ENCODE results near the gene MGMT.

MGMT gene

DNA sequence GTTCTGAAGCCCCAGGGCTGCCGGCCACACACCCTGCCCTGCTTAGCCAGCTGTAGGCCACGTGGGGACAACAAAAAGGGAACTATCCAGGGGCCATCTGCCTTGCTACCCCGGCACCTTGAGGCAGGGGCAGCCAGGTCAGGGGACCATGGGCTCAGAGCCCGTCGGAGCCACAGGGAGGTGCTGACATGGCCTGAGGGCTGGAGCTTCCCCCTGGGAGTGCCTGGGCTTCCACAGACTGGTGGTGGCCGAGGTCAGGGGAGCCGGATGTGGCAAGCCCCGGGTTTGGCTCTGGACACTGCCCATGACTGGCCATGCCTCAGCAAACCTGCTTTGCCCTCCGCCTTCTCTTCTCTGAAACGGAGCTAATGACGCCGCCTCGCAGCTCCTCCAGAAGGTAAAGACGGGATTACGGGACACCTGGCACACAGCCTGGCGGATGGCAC is 318.5 kb downstream of the MGMT start:
- DNase-seq (ENCODE audit: low read depth, low spot score), result no peak
- no peak overlapping the region for H3K4me3 ChIP-seq (ENCODE audit: low read length)

- no peak overlapping the region for H3K4me3 ChIP-seq (ENCODE audit: low read length)
- no peak for DNase-seq (ENCODE audit: low read depth, low spot score)
Measured at GRCh38 chr10:129786216-129786615, 319.2 kb downstream of the MGMT start.

GRCh38 chr10:129787557-129787956 is 320.5 kb downstream of the MGMT start:
- no peak for DNase-seq (ENCODE audit: low read depth, low spot score)

GRCh38 chr10:129788215-129788614 is 321.2 kb downstream of the MGMT start:
- DNase-seq (ENCODE audit: low read depth, low spot score), result no peak
- no peak overlapping the region for H3K4me3 ChIP-seq (ENCODE audit: low read length)

More at GRCh38 chr10:129787557-129787956, 320.5 kb downstream of the MGMT start:
- no peak overlapping the region for H3K4me3 ChIP-seq (ENCODE audit: low read length)

DNA sequence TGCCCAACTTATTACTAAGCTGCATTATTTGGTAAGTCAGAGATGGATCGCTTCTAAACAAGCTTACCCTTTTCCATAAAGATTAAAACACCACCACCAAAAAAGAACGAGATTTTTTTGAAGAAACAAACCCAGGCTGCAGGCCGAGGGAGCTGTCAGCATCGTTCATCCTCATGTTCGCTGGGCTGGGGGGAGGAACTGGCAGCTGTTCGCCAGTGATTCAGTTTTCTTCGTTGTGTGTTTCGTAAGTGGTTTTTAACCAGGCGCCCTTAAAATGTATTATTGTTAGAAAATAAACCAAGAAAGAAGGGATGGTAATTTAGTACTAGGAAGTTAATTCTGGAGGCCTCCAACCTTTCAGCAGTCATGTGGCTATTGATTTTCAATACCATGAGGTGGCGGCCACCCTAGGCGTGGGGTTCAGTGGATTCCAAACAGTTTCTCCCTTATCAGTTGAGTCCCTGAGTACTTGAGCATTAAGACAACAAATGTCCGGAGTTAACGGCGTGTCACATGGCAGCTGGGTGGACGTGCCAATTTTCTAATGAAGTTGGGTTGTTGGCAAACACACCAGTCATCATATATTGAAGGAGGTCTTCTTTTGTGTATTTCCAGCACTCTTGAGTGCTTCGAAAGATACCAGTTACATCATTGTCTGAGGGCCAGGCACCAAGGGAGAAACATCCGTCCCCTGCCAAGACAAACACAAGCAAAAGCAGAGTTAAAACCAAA is 323.8 kb downstream of the MGMT start:
- H3K4me3 ChIP-seq (ENCODE audit: low read length), result no peak overlapping the region
- DNase-seq (ENCODE audit: low read depth, low spot score), result no peak

- DNase-seq (ENCODE audit: low read depth, low spot score), result no peak
- no peak overlapping the region for H3K4me3 ChIP-seq (ENCODE audit: low read length)
Measured at GRCh38 chr10:129792141-129792540, 325.1 kb downstream of the MGMT start.

DNA sequence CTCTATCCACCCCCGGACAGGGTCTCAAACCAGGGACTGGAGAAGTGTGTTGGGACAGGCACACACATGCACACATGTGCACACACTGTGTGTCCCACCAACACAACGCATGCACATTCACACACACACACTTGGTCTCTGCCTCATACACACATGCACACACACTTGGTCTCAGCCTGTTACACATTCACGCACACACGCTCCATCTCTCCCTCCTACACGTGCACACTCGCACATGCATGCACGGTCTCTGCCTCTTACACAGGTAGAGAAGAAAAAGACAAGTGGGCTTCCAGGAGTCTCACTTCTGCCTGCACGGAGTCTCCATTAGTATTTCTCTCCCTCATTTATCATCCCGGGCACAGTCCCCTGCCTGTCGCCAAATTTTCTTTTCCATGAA is 325.8 kb downstream of the MGMT start:
- no peak for DNase-seq (ENCODE audit: low read depth, low spot score)
- H3K4me3 ChIP-seq (ENCODE audit: low read length), result no peak overlapping the region

DNA sequence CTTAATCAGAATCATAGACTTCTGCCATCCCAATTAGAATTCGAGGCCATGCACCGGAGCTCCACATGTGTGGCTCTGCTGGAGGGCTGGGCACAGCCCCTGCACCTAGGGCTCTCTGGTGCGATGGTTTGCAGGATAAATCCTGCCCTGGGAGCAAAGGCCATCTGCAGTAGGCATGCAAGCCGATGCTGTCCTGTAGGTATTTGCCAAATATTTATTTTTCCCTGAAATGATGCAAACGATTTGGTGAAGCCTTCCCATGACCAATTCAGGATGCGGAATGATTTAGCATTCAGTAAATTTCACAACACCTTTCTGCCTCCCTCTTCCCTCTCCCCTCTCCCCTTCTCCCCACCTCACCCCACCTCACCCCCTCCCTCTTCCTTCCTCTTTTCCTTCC is 326.4 kb downstream of the MGMT start:
- H3K4me3 ChIP-seq (ENCODE audit: low read length), result no peak overlapping the region

DNA sequence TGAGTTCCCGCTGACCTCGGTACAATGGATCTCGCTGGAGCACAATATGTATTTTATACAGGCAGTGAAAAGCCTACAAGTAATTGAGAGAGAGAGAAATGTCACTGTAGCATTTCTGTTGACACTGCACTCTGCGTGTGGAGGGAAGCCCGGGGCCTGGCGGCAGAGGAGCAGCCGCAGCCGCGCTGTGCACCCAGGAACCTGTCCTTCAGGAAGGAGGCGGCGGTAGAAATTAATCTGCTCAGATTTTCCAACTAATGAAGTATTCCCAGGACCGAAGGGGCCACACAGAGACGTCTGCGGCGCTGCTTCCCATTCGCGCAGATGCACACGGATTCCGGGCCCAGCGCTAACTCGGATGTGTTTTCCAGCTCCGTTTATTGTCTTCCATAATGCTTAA is 327.0 kb downstream of the MGMT start:
- DNase-seq (ENCODE audit: low read depth, low spot score), result no peak
- H3K4me3 ChIP-seq (ENCODE audit: low read length), result no peak overlapping the region

More for the DNA sequence above, 326.4 kb downstream of the MGMT start:
- DNase-seq (ENCODE audit: low read depth, low spot score), result no peak

DNA sequence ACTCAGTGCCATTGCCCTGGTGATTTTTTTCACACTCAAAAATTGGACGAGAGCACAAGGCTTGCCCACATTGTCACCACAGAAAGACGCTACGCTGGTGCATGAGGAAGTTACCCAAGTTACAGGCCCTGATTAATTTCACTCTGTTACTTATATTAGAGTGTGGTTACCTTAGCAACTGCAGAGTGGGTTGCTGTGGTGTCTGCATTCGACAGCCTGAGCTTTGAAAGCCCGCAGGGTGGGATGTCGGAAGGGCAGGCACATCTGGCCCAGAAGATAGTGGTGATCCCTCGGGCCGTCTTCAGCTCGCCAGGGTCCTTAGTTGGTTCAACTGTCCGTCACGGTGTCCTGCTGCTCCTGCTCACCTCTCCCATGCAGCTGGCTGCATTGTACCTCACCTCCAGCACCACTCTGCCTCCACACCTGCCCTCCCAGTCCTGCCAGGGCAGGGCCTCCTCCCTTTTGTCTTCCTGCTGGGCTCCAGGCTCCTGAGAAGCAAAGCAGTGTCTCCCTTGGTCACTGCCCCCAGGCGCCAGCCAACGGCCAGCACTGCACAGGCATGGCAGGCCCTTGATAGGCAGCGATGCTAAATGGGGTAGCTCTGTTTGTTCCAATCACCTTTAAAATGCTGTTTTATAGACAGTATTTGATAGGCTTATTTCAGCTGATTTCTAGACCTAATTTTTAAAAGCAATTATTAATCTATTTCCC is 329.8 kb downstream of the MGMT start:
- H3K4me3 ChIP-seq (ENCODE audit: low read length), result no peak overlapping the region
- DNase-seq (ENCODE audit: low read depth, low spot score), result no peak

- no peak overlapping the region for H3K4me3 ChIP-seq (ENCODE audit: low read length)
- no peak for DNase-seq (ENCODE audit: low read depth, low spot score)
Measured at GRCh38 chr10:129799942-129800341, 332.9 kb downstream of the MGMT start.

DNA sequence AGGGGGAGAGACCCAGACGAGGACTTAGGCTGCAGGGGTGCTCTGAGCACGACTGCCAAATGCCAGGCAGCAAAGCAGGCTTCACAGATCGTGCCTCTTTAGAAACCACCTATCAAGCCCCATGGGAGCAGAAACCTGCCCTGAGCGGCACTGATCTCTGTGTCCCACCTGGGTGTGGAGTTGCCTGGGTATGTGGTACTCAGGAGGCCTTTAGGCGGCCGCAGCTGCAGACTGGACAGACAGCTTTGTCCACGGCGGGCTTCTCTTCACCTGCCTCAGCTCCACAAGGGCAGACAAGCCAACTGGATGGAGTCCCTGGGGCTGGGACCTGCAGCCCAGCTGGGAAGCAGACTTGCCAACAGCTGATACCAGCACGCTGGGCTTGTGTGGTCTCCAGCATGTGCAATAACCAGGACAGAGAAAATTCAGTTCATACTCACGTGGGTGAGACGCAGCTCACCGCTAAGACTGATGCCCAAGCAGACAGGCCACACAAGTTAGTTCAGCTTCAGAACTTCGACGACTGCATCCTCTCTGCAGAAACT is 333.8 kb downstream of the MGMT start:
- H3K4me3 ChIP-seq (ENCODE audit: low read length), result no peak overlapping the region
- DNase-seq (ENCODE audit: low read depth, low spot score), result no peak

DNA sequence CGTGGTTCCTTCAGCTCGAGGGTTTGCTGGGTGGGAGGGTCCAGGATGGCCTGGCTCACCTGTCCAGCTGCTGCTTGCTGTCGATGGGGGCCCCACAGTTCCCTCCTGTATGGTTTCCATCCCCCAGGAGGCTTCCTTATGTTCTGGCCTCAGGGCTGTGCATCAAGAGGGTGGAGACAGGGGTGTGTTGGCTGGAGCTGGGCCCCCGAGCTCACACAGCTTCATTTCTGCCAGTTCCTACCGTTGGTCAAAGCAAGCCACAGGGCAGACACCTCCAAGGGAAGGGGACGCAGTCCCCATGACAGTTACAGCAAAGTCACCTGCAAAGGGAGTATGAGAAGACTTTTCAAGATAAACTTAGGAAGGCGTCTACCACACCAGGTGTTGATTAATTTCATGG is 340.2 kb downstream of the MGMT start:
- DNase-seq (ENCODE audit: low read depth, low spot score), result no peak
- H3K4me3 ChIP-seq (ENCODE audit: low read length), result no peak overlapping the region

- H3K4me3 ChIP-seq (ENCODE audit: low read length), result no peak overlapping the region
- DNase-seq (ENCODE audit: low read depth, low spot score), result no peak
Measured at GRCh38 chr10:129808092-129808983, 341.3 kb downstream of the MGMT start.

- no peak overlapping the region for H3K4me3 ChIP-seq (ENCODE audit: low read length)
- DNase-seq (ENCODE audit: low read depth, low spot score), result no peak
Measured at GRCh38 chr10:129809431-129809830, 342.4 kb downstream of the MGMT start.

- no peak for DNase-seq (ENCODE audit: low read depth, low spot score)
- no peak overlapping the region for H3K4me3 ChIP-seq (ENCODE audit: low read length)
Measured at GRCh38 chr10:129809841-129810240, 342.8 kb downstream of the MGMT start.

GRCh38 chr10:129811208-129811607 is 344.2 kb downstream of the MGMT start:
- H3K4me3 ChIP-seq (ENCODE audit: low read length), result no peak overlapping the region
- no peak for DNase-seq (ENCODE audit: low read depth, low spot score)

- no peak for DNase-seq (ENCODE audit: low read depth, low spot score)
- no peak overlapping the region for H3K4me3 ChIP-seq (ENCODE audit: low read length)
Measured at GRCh38 chr10:129812398-129812797, 345.4 kb downstream of the MGMT start.

Measured in Jurkat, Clone E6-1 (cell line).